Naive thymus-derived CD4-positive, alpha-beta T cell (primary cell): Measurements from ENCODE around the gene TCP11L2. TPM values are rescaled to one million over a fixed set of nuclear protein-coding genes. Genes with fewer than 3 reads are reported as not detected.

ENCODE experiments used
- ATAC-seq: fragments of 150-1000 bp; cut with Tn5 transposase; 2 replicates; pipeline ENCODE4 v1.10.0; 2021; ENCODE audit warnings: mild to moderate bottlenecking, moderate library complexity
- CTCF ChIA-PET: fragments of 350-600 bp; sonication (Branson Sonifier 250); formaldehyde crosslinking; loops from one replicate; lab custom pipeline; 2021; ENCODE audit warnings: antibody characterized with exemption; lab: Charles Lee
- POLR2A ChIA-PET: fragments of 350-600 bp; sonication (Branson Sonifier 250); formaldehyde crosslinking; loops from one replicate; lab custom pipeline; 2021; ENCODE audit warnings: antibody characterized with exemption, inconsistent platforms; lab: Charles Lee
- DNase-seq, 9 donors: peaks; one replicate each; pipeline versions ENCODE4 v3.0.0 to v3.0.0-alpha.2; 2020 to 2022; ENCODE audit warnings: mixed read lengths in 1 of 9
- H3K27ac ChIP-seq: one replicate; pipeline ENCODE4 v1.7.0; 2013; ENCODE audit warnings: mild to moderate bottlenecking, low read depth, low read length, moderate library complexity
- H3K27me3 ChIP-seq, 2 donors: one replicate each; pipeline ENCODE4 v1.7.0; 2013; ENCODE audit warnings: low read length in 2 of 2, mild to moderate bottlenecking in 2 of 2, moderate library complexity in 2 of 2; ENCODE audit not compliant: control insufficient read depth in 2 of 2, insufficient read depth in 2 of 2
- H3K36me3 ChIP-seq, 3 experiments: 1 replicate in 2 of 3; 2 replicates in 1 of 3; pipeline ENCODE4 v1.7.0; 2013; ENCODE audit warnings: low read length in 3 of 3, mild to moderate bottlenecking in 3 of 3, moderate library complexity in 1 of 3; ENCODE audit not compliant: insufficient read depth in 3 of 3, control insufficient read depth in 2 of 3
- H3K4me1 ChIP-seq, 2 donors: one replicate each; pipeline ENCODE4 v1.7.0; 2013; ENCODE audit warnings: low read length in 2 of 2, mild to moderate bottlenecking in 2 of 2, moderate library complexity in 1 of 2; ENCODE audit not compliant: control insufficient read depth in 2 of 2, insufficient read depth in 2 of 2
- H3K4me3 ChIP-seq: 2 replicates; pipeline ENCODE4 v1.7.0; 2013; ENCODE audit warnings: mild to moderate bottlenecking, low read length
- H3K9me3 ChIP-seq, 3 experiments: 1 replicate in 2 of 3; 2 replicates in 1 of 3; pipeline ENCODE4 v1.7.0; 2013; ENCODE audit warnings: low read length in 3 of 3; ENCODE audit not compliant: control insufficient read depth in 2 of 3
- H3K27ac Mint-ChIP-seq, 9 donors: one replicate each; pipeline ENCODE4 v1.8.0; 2020 to 2022; ENCODE audit warnings: mixed read lengths in 9 of 9, mild to moderate bottlenecking in 8 of 9, moderate library complexity in 5 of 9, inconsistent platforms in 2 of 9
- H3K27me3 Mint-ChIP-seq, 5 donors: one replicate each; pipeline ENCODE4 v1.8.0; 2021 to 2022; ENCODE audit warnings: mixed read lengths in 5 of 5, mild to moderate bottlenecking in 1 of 5
- H3K36me3 Mint-ChIP-seq, 5 donors: one replicate each; pipeline ENCODE4 v1.8.0; 2020 to 2022; ENCODE audit warnings: mixed read lengths in 5 of 5, mild to moderate bottlenecking in 3 of 5, inconsistent platforms in 1 of 5
- H3K4me1 Mint-ChIP-seq, 7 donors: one replicate each; pipeline ENCODE4 v1.8.0; 2020 to 2022; ENCODE audit warnings: mixed read lengths in 7 of 7, mild to moderate bottlenecking in 3 of 7, inconsistent platforms in 1 of 7
- H3K4me3 Mint-ChIP-seq, 10 donors: one replicate each; pipeline ENCODE4 v1.8.0; 2020 to 2022; ENCODE audit warnings: mild to moderate bottlenecking in 10 of 10, mixed read lengths in 10 of 10, moderate library complexity in 6 of 10, inconsistent platforms in 2 of 10
- H3K9me3 Mint-ChIP-seq, 11 donors: one replicate each; pipeline ENCODE4 v1.8.0; 2020 to 2022; ENCODE audit warnings: mixed read lengths in 11 of 11, mild to moderate bottlenecking in 4 of 11, inconsistent platforms in 1 of 11, moderate library complexity in 1 of 11
- intact Hi-C, 2 donors: fragments of 100-400 bp; cut with micrococcal nuclease; formaldehyde crosslinking; loops; one replicate each; pipeline ENCODE4 v1.15.1; 2023
- polyA plus RNA-seq, 2 donors: library from polyadenylated mRNA; unstranded; fragments of 300-500 nt; fragmentation: Illumina TruSeq; gene quantifications; one replicate each; pipeline ENCODE4 v1.2.3, GENCODE V29; 2021
- total RNA-seq, 6 experiments: library from RNA in 5 of 6; stranded (reverse) in 5 of 6; gene quantifications; 1 replicate in 5 of 6; 2 replicates in 1 of 6; pipeline ENCODE4 v1.2.3 and lab custom pipeline; 2021 to 2026

TCP11L2 gene
- total and polyA plus RNA-seq, 7 experiments from 2014 or later: 26.9 to 258 (median 133) TPM

- Histone ChIP-seq H3K36me3 (no peaks in the 10 kb centered on the region), H3K27me3 (no peaks in the 10 kb centered on the region), H3K9me3 (peaks cover 0 to 7% (median 0%) of the 10 kb centered on the region in 3 experiments), H3K4me1 (no peaks in the 10 kb centered on the region), H3K27ac (no peak overlapping the region), H3K4me3 (no peak overlapping the region)
- CTCF ChIA-PET: interaction anchor here (0.7 to 5.4 kb wide), 9 partner anchors 9 to 56 kb away, joined by 3 to 95 read pairs (median 7); partner anchors contain the start of gene TCP11L2
- POLR2A ChIA-PET: interaction anchor here (0.7 to 5.7 kb wide), 7 partner anchors 10 to 1061 kb away, joined by 3 to 86 read pairs (median 5); partner anchors contain the start of gene TCP11L2
- Mint-ChIP-seq H3K9me3 (peaks cover 3 to 22% (median 6%) of the 10 kb centered on the region in 11 donors), H3K27me3 (peaks cover 0 to 21% (median 4%) of the 10 kb centered on the region in 5 donors), H3K27ac (no peak overlapping the region), H3K4me3 (no peak overlapping the region), H3K4me1 (peaks cover 7 to 18% (median 8%) of the 10 kb centered on the region in 7 donors), H3K36me3 (peaks cover 0 to 5% (median 4%) of the 10 kb centered on the region in 5 donors)
- intact Hi-C loops: loop anchor here in 1 of 2 donors (5.0 kb wide), 1 partner anchor 859 kb away; no protein-coding TSS in a partner anchor
- no peak for ATAC-seq
- DNase-seq: no peak
These were observed 21.3 kb upstream of the TCP11L2 start for GRCh38 chr12:106281056-106281782.

- Mint-ChIP-seq H3K9me3 (peaks cover 3 to 22% (median 6%) of the 10 kb centered on the region in 11 donors), H3K36me3 (peaks cover 0 to 5% (median 4%) of the 10 kb centered on the region in 5 donors), H3K27ac (no peak overlapping the region), H3K4me1 (peaks cover 7 to 18% (median 8%) of the 10 kb centered on the region in 7 donors), H3K27me3 (peaks cover 0 to 21% (median 4%) of the 10 kb centered on the region in 5 donors), H3K4me3 (no peak overlapping the region)
- peaks cover 0 to 7% (median 0%) of the 10 kb centered on the region in 3 experiments for H3K9me3 ChIP-seq
- DNase-seq (no peak), ATAC-seq (no peak)
- POLR2A ChIA-PET: interaction anchor here (0.7 to 5.7 kb wide), 8 partner anchors 11 to 1061 kb away, joined by 3 to 86 read pairs (median 5); partner anchors contain the start of genes CKAP4 and TCP11L2
- no peaks in the 10 kb centered on the region for H3K27me3 ChIP-seq
- no peak overlapping the region for H3K4me3 ChIP-seq
- H3K27ac ChIP-seq: no peak overlapping the region
- intact Hi-C loops: loop anchor here (1.0 to 5.0 kb wide), 6 partner anchors 19 to 861 kb away; partner anchors contain the start of genes CKAP4 (in 2 of the 2) and TCP11L2 (in 1 of the 2)
- CTCF ChIA-PET: interaction anchor here (1.0 to 5.4 kb wide), 10 partner anchors 10 to 57 kb away, joined by 3 to 95 read pairs (median 4); partner anchors contain the start of gene TCP11L2
- H3K36me3 ChIP-seq: no peaks in the 10 kb centered on the region
- no peaks in the 10 kb centered on the region for H3K4me1 ChIP-seq
These were observed 20.7 kb upstream of the TCP11L2 start for GRCh38 chr12:106281804-106282203.

- POLR2A ChIA-PET: interaction anchor here (0.6 to 5.7 kb wide), 9 partner anchors 12 to 65 kb away, joined by 3 to 86 read pairs (median 5); partner anchors contain the start of genes CKAP4 and TCP11L2
- peak overlapping the region in 3 of 9 donors; percentile 3 to 41 (median 37) for H3K27ac Mint-ChIP-seq
- peaks cover 0 to 7% (median 0%) of the 10 kb centered on the region in 3 experiments for H3K9me3 ChIP-seq
These were observed 20.0 kb upstream of the TCP11L2 start for GRCh38 chr12:106282457-106283097.

GRCh38 chr12:106284358-106285105, 18.0 kb upstream of the TCP11L2 start:
- ChIA-PET POLR2A (interaction anchor here (0.7 to 5.7 kb wide), 7 partner anchors 9 to 57 kb away, joined by 3 to 86 read pairs (median 5); partner anchors contain the start of genes CKAP4 and TCP11L2), CTCF (interaction anchor here (0.9 to 5.4 kb wide), 6 partner anchors 9 to 59 kb away, joined by 3 to 95 read pairs (median 6); no protein-coding TSS in a partner anchor)
- Histone ChIP-seq H3K27me3 (no peaks in the 10 kb centered on the region), H3K4me1 (no peaks in the 10 kb centered on the region), H3K36me3 (no peaks in the 10 kb centered on the region), H3K9me3 (peaks cover 0 to 7% (median 0%) of the 10 kb centered on the region in 3 experiments), H3K4me3 (no peak overlapping the region), H3K27ac (no peak overlapping the region)
- ATAC-seq (no peak), DNase-seq (no peak)
- Mint-ChIP-seq H3K36me3 (peaks cover 0 to 5% (median 4%) of the 10 kb centered on the region in 5 donors), H3K9me3 (peaks cover 3 to 22% (median 6%) of the 10 kb centered on the region in 11 donors), H3K27ac (peak overlapping the region in 1 of 9 donors; percentile 57), H3K4me1 (peaks cover 7 to 20% (median 8%) of the 10 kb centered on the region in 7 donors), H3K27me3 (peaks cover 0 to 16% (median 4%) of the 10 kb centered on the region in 5 donors), H3K4me3 (no peak overlapping the region)
- intact Hi-C loops: loop anchor here in 1 of 2 donors (5.0 kb wide), 1 partner anchor 862 kb away; no protein-coding TSS in a partner anchor

More at GRCh38 chr12:106282457-106283097, 20.0 kb upstream of the TCP11L2 start:
- peak; percentile 15 to 66 (median 48) for DNase-seq
- intact Hi-C loops: loop anchor here (1.0 to 5.0 kb wide), 6 partner anchors 19 to 862 kb away; partner anchors contain the start of genes CKAP4 (in 2 of the 2) and TCP11L2 (in 1 of the 2)
- peaks cover 7 to 18% (median 8%) of the 10 kb centered on the region in 7 donors for H3K4me1 Mint-ChIP-seq
- no peak overlapping the region for H3K27ac ChIP-seq
- CTCF ChIA-PET: interaction anchor here (0.6 to 5.4 kb wide), 14 partner anchors 9 to 67 kb away, joined by 3 to 95 read pairs (median 4); partner anchors contain the start of gene TCP11L2
- H3K4me3 ChIP-seq: no peak overlapping the region
- H3K9me3 Mint-ChIP-seq: peaks cover 3 to 22% (median 6%) of the 10 kb centered on the region in 11 donors
- H3K36me3 Mint-ChIP-seq: peaks cover 0 to 5% (median 4%) of the 10 kb centered on the region in 5 donors
- no peaks in the 10 kb centered on the region for H3K36me3 ChIP-seq
- no peaks in the 10 kb centered on the region for H3K27me3 ChIP-seq
- ATAC-seq: peak; percentile 91
- no peak overlapping the region for H3K4me3 Mint-ChIP-seq
- H3K4me1 ChIP-seq: no peaks in the 10 kb centered on the region
- H3K27me3 Mint-ChIP-seq: peaks cover 0 to 18% (median 4%) of the 10 kb centered on the region in 5 donors

- Mint-ChIP-seq H3K9me3 (peaks cover 3 to 19% (median 6%) of the 10 kb centered on the region in 11 donors), H3K36me3 (peaks cover 0 to 5% (median 4%) of the 10 kb centered on the region in 5 donors), H3K27me3 (peaks cover 0 to 13% (median 4%) of the 10 kb centered on the region in 5 donors), H3K4me1 (peaks cover 7 to 20% (median 8%) of the 10 kb centered on the region in 7 donors), H3K4me3 (no peak overlapping the region), H3K27ac (peak overlapping the region in 1 of 9 donors; percentile 28)
- intact Hi-C loops: no loop called here
- Histone ChIP-seq H3K4me3 (no peak overlapping the region), H3K9me3 (peaks cover 0 to 7% (median 0%) of the 10 kb centered on the region in 3 experiments), H3K27me3 (no peaks in the 10 kb centered on the region), H3K27ac (no peak overlapping the region), H3K36me3 (no peaks in the 10 kb centered on the region), H3K4me1 (no peaks in the 10 kb centered on the region)
- DNase-seq (no peak), ATAC-seq (no peak)
- CTCF ChIA-PET: interaction anchor here (1.3 to 5.4 kb wide), 2 partner anchors 15 to 61 kb away, joined by 3 to 95 read pairs; no protein-coding TSS in a partner anchor
- POLR2A ChIA-PET: interaction anchor here (1.9 to 5.7 kb wide), 2 partner anchors 12 to 17 kb away, joined by 5 to 86 read pairs; partner anchors contain the start of gene TCP11L2
These were observed 16.6 kb upstream of the TCP11L2 start for GRCh38 chr12:106285982-106286381.
